ENCODE results near the gene CFAP73.

Gene CFAP73

GRCh38 chr12:113142173-113142885 is 7.2 kb upstream of the CFAP73 start:
- H3K4me3 ChIP-seq = no peak overlapping the region
- H3K27me3 ChIP-seq (ENCODE audit: low read depth) = no peaks in the 10 kb centered on the region
- in situ Hi-C loops (cut with MboI; ENCODE audit: low sequenced_read_pairs) = no loop called here
- no peaks in the 10 kb centered on the region for H3K36me3 ChIP-seq (replicated peaks)
- H3K4me1 ChIP-seq = no peaks in the 10 kb centered on the region
- no peak for DNase-seq (ENCODE audit: low spot score in 2 of 2)
- no peaks in the 10 kb centered on the region for H3K9me3 ChIP-seq

- no peaks in the 10 kb centered on the region for H3K27me3 ChIP-seq (ENCODE audit: low read depth)
- H3K36me3 ChIP-seq (replicated peaks) = no peaks in the 10 kb centered on the region
- no peaks in the 10 kb centered on the region for H3K9me3 ChIP-seq
- in situ Hi-C loops (cut with MboI; ENCODE audit: low sequenced_read_pairs) = no loop called here
- DNase-seq (ENCODE audit: low spot score in 2 of 2) = no peak
- no peak overlapping the region for H3K4me3 ChIP-seq
- H3K4me1 ChIP-seq = no peaks in the 10 kb centered on the region
Observed at GRCh38 chr12:113142886-113143332, 6.6 kb upstream of the CFAP73 start.

- Histone ChIP-seq H3K4me3 (no peak overlapping the region), H3K4me1 (no peaks in the 10 kb centered on the region), H3K36me3 (replicated peaks) (no peaks in the 10 kb centered on the region), H3K9me3 (no peaks in the 10 kb centered on the region), H3K27me3 (ENCODE audit: low read depth) (no peaks in the 10 kb centered on the region)
- no peak for DNase-seq (ENCODE audit: low spot score in 2 of 2)
- in situ Hi-C loops (cut with MboI; ENCODE audit: low sequenced_read_pairs) = no loop called here
Observed at GRCh38 chr12:113143959-113144358, 5.6 kb upstream of the CFAP73 start.

GRCh38 chr12:113144806-113145205 is 4.7 kb upstream of the CFAP73 start:
- in situ Hi-C loops (cut with MboI; ENCODE audit: low sequenced_read_pairs) = no loop called here
- H3K27me3 ChIP-seq (ENCODE audit: low read depth) = no peaks in the 10 kb centered on the region
- no peaks in the 10 kb centered on the region for H3K36me3 ChIP-seq (replicated peaks)
- H3K4me1 ChIP-seq = peaks cover 8% of the 10 kb centered on the region
- H3K9me3 ChIP-seq = no peaks in the 10 kb centered on the region
- DNase-seq (ENCODE audit: low spot score in 2 of 2) = no peak
- no peak overlapping the region for H3K4me3 ChIP-seq

GRCh38 chr12:113145720-113146551 is 3.6 kb upstream of the CFAP73 start:
- Histone ChIP-seq H3K27me3 (ENCODE audit: low read depth) (no peaks in the 10 kb centered on the region), H3K36me3 (replicated peaks) (no peaks in the 10 kb centered on the region), H3K9me3 (no peaks in the 10 kb centered on the region), H3K4me1 (peaks cover 11% of the 10 kb centered on the region), H3K4me3 (no peak overlapping the region)
- DNase-seq (ENCODE audit: low spot score in 2 of 2) = no peak
- in situ Hi-C loops (cut with MboI; ENCODE audit: low sequenced_read_pairs) = no loop called here

- DNase-seq (ENCODE audit: low spot score in 2 of 2) = no peak
- in situ Hi-C loops (cut with MboI; ENCODE audit: low sequenced_read_pairs) = no loop called here
- Histone ChIP-seq H3K4me3 (no peak overlapping the region), H3K36me3 (replicated peaks) (no peaks in the 10 kb centered on the region), H3K27me3 (ENCODE audit: low read depth) (no peaks in the 10 kb centered on the region), H3K4me1 (peaks cover 11% of the 10 kb centered on the region), H3K9me3 (no peaks in the 10 kb centered on the region)
Observed at GRCh38 chr12:113146999-113147398, 2.5 kb upstream of the CFAP73 start.

- no peaks in the 10 kb centered on the region for H3K27me3 ChIP-seq (ENCODE audit: low read depth)
- no peaks in the 10 kb centered on the region for H3K9me3 ChIP-seq
- peaks cover 16% of the 10 kb centered on the region for H3K4me1 ChIP-seq
- in situ Hi-C loops (cut with MboI; ENCODE audit: low sequenced_read_pairs) = no loop called here
- no peak for DNase-seq (ENCODE audit: low spot score in 2 of 2)
- no peak overlapping the region for H3K4me3 ChIP-seq
- no peaks in the 10 kb centered on the region; the same call in 1 of the 2 replicates for H3K36me3 ChIP-seq (replicated peaks)
Observed at GRCh38 chr12:113151655-113152054, 2.1 kb downstream of the CFAP73 start.

- H3K27me3 ChIP-seq (ENCODE audit: low read depth) = no peaks in the 10 kb centered on the region
- peaks cover 16% of the 10 kb centered on the region for H3K4me1 ChIP-seq
- in situ Hi-C loops (cut with MboI; ENCODE audit: low sequenced_read_pairs) = no loop called here
Observed at GRCh38 chr12:113152196-113152834, 2.8 kb downstream of the CFAP73 start.

GRCh38 chr12:113152835-113153814 is 3.6 kb downstream of the CFAP73 start:
- peaks cover 4% of the 10 kb centered on the region for H3K36me3 ChIP-seq (replicated peaks)
- H3K27me3 ChIP-seq (ENCODE audit: low read depth) = no peaks in the 10 kb centered on the region
- H3K4me1 ChIP-seq = peaks cover 16% of the 10 kb centered on the region
- H3K9me3 ChIP-seq = no peaks in the 10 kb centered on the region
- peak; percentile 61 to 77 for DNase-seq (ENCODE audit: low spot score in 2 of 2)
- peak overlapping the region; percentile 38 for H3K4me3 ChIP-seq
- in situ Hi-C loops (cut with MboI; ENCODE audit: low sequenced_read_pairs) = no loop called here

More at GRCh38 chr12:113152196-113152834, 2.8 kb downstream of the CFAP73 start:
- no peaks in the 10 kb centered on the region; the same call in none of the 2 replicates for H3K36me3 ChIP-seq (replicated peaks)
- H3K9me3 ChIP-seq = no peaks in the 10 kb centered on the region
- peak overlapping the region; percentile 38 for H3K4me3 ChIP-seq
- DNase-seq (ENCODE audit: low spot score in 2 of 2) = no peak

- no peaks in the 10 kb centered on the region for H3K27me3 ChIP-seq (ENCODE audit: low read depth)
- no peak overlapping the region for H3K4me3 ChIP-seq
- DNase-seq (ENCODE audit: low spot score in 2 of 2) = no peak
- H3K4me1 ChIP-seq = peaks cover 11% of the 10 kb centered on the region
- in situ Hi-C loops (cut with MboI; ENCODE audit: low sequenced_read_pairs) = no loop called here
- H3K36me3 ChIP-seq (replicated peaks) = peaks cover 18% of the 10 kb centered on the region
- H3K9me3 ChIP-seq = no peaks in the 10 kb centered on the region
Observed at GRCh38 chr12:113154351-113154973, 4.9 kb downstream of the CFAP73 start.

- in situ Hi-C loops (cut with MboI; ENCODE audit: low sequenced_read_pairs) = no loop called here
- no peaks in the 10 kb centered on the region for H3K9me3 ChIP-seq
- no peak for DNase-seq (ENCODE audit: low spot score in 2 of 2)
- H3K4me3 ChIP-seq = no peak overlapping the region
- no peaks in the 10 kb centered on the region for H3K27me3 ChIP-seq (ENCODE audit: low read depth)
- peaks cover 24% of the 10 kb centered on the region for H3K36me3 ChIP-seq (replicated peaks)
- H3K4me1 ChIP-seq = peaks cover 5% of the 10 kb centered on the region
Observed at GRCh38 chr12:113155060-113155459, 5.5 kb downstream of the CFAP73 start.

- no peak for DNase-seq (ENCODE audit: low spot score in 2 of 2)
- H3K4me1 ChIP-seq = peaks cover 5% of the 10 kb centered on the region
- in situ Hi-C loops (cut with MboI; ENCODE audit: low sequenced_read_pairs) = no loop called here
- peaks cover 29% of the 10 kb centered on the region for H3K36me3 ChIP-seq (replicated peaks)
- no peaks in the 10 kb centered on the region for H3K9me3 ChIP-seq
- no peaks in the 10 kb centered on the region for H3K27me3 ChIP-seq (ENCODE audit: low read depth)
- no peak overlapping the region for H3K4me3 ChIP-seq
Observed at GRCh38 chr12:113155646-113156045, 6.1 kb downstream of the CFAP73 start.
